HUES64 (cell line): ENCODE measurements around the gene IL22RA1.
A peak's percentile ranks its signal among the peaks of the same experiment; 100 is the strongest.

Experiments used
- H3K27ac ChIP-seq: 2 replicates; pipeline ENCODE4 v1.7.0; 2013; ENCODE audit warnings: low read depth, low read length, inconsistent platforms
- H3K27me3 ChIP-seq: 2 replicates; pipeline ENCODE4 v1.6.1; 2013; ENCODE audit warnings: mild to moderate bottlenecking, low read length; ENCODE audit not compliant: insufficient read depth
- H3K36me3 ChIP-seq: 2 replicates; pipeline ENCODE4 v1.6.1; 2013; ENCODE audit warnings: mild to moderate bottlenecking, low read length; ENCODE audit not compliant: insufficient read depth
- H3K4me1 ChIP-seq: 2 replicates; pipeline ENCODE4 v1.6.1; 2013; ENCODE audit warnings: mild to moderate bottlenecking, low read length, moderate library complexity; ENCODE audit not compliant: insufficient read depth
- H3K4me3 ChIP-seq: 2 replicates; pipeline ENCODE4 v1.5.1; 2013; ENCODE audit warnings: mild to moderate bottlenecking, low read length, moderate library complexity
- H3K9ac ChIP-seq: 2 replicates; pipeline ENCODE4 v1.6.1; 2013; ENCODE audit warnings: mild to moderate bottlenecking, low read depth, low read length
- H3K9me3 ChIP-seq: 2 replicates; pipeline ENCODE4 v1.6.1; 2013; ENCODE audit warnings: low read depth, low read length; ENCODE audit not compliant: insufficient read depth
- WGBS: fragments of 150-250, 120-280 bp; methylation state at CpG from one replicate; pipeline ENCODE4 v1.1.7; 2013; ENCODE audit warnings: missing lambda C conversion rate; 5-methylcytosine and 5-hydroxymethylcytosine counted together

The IL22RA1 gene

DNA sequence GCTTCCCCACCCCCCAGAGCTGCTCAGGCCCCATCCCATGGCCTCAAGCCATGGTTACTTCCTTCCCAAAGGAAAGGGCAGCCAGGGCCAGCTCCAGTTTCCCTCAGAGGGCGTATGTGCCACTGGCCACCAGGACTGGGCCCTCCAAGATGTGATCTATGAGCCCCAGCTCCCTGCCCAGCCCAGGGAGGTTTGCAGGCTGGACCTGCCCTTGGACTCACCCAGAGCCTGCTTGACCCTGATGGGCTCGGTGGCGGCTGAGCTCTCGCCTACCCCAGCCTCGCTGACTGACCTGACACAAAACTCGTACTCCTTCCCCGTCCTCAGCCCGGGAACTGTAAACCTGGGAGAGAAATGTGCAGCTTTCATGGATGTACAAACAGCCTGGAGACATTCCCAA lies 60.6 kb downstream of the IL22RA1 start:
- WGBS, result 91% methylated on average over 8 of the region's 8 CpGs
- peaks cover 5% of the 10 kb centered on the region; the same call in 1 of the 2 replicates for H3K4me1 ChIP-seq
- H3K27me3 ChIP-seq, result no peaks in the 10 kb centered on the region
- H3K9me3 ChIP-seq, result no peaks in the 10 kb centered on the region
- no peak overlapping the region for H3K27ac ChIP-seq
- H3K4me3 ChIP-seq, result no peak overlapping the region
- no peaks in the 10 kb centered on the region for H3K36me3 ChIP-seq
- H3K9ac ChIP-seq, result no peak overlapping the region

- no peaks in the 10 kb centered on the region for H3K27me3 ChIP-seq
- WGBS, result 95% methylated on average over 6 of the region's 6 CpGs
- peaks cover 5% of the 10 kb centered on the region; the same call in 1 of the 2 replicates for H3K4me1 ChIP-seq
- no peak overlapping the region for H3K27ac ChIP-seq
- H3K9me3 ChIP-seq, result no peaks in the 10 kb centered on the region
- H3K9ac ChIP-seq, result no peak overlapping the region
- H3K4me3 ChIP-seq, result no peak overlapping the region
- H3K36me3 ChIP-seq, result no peaks in the 10 kb centered on the region
Measured at GRCh38 chr1:24081190-24081589, 61.8 kb downstream of the IL22RA1 start.

GRCh38 chr1:24080131-24080530 lies 62.8 kb downstream of the IL22RA1 start:
- 84% methylated on average over 10 of the region's 10 CpGs for WGBS

DNA sequence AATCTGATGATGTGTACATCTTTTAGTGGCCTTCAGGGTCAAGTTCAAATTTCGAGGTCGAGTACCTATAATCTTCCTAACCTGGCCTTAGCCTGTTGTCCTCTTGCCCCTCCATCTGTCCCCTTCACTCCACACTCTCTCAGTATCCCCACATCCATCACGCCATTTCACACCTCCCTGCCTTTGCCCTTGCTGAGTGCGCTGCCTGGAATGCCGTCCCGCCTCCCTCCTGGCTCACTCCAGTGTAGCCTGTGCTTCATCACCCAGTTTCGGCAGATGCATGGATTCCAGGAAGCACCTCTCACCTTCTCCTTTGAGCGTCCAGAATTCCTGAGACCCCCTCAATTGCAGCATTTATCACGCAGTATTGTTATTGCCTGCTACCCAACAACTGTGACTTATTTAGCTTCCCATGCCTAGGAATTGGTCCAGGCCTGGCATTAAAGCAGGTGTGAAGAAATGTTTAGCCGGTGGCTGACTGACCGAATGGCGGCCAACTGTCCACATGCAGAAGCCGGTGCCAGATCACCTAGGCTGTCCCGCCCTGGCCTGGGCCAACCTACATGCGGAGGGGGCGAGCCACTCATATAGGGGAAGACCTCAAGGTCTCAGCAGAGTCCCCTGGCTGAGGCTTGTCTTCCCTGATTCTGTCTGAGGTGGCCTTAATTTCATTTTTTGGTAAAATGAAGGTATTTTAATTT lies 65.5 kb downstream of the IL22RA1 start:
- WGBS, result 90% methylated on average over 16 of the region's 16 CpGs
- no peaks in the 10 kb centered on the region for H3K27me3 ChIP-seq
- no peaks in the 10 kb centered on the region for H3K9me3 ChIP-seq
- H3K4me1 ChIP-seq, result peaks cover 5% of the 10 kb centered on the region; the same call in 1 of the 2 replicates
- H3K4me3 ChIP-seq, result no peak overlapping the region
- H3K36me3 ChIP-seq, result no peaks in the 10 kb centered on the region
- no peak overlapping the region for H3K9ac ChIP-seq
- no peak overlapping the region for H3K27ac ChIP-seq

More at GRCh38 chr1:24080131-24080530, 62.8 kb downstream of the IL22RA1 start:
- Histone ChIP-seq H3K4me1 (peaks cover 5% of the 10 kb centered on the region; the same call in 1 of the 2 replicates), H3K9ac (no peak overlapping the region), H3K9me3 (no peaks in the 10 kb centered on the region), H3K36me3 (no peaks in the 10 kb centered on the region), H3K27me3 (no peaks in the 10 kb centered on the region), H3K4me3 (no peak overlapping the region), H3K27ac (no peak overlapping the region)

- no peak overlapping the region for H3K27ac ChIP-seq
- H3K4me3 ChIP-seq, result no peak overlapping the region
- H3K36me3 ChIP-seq, result no peaks in the 10 kb centered on the region
- no peaks in the 10 kb centered on the region for H3K27me3 ChIP-seq
- no peak overlapping the region for H3K9ac ChIP-seq
- no peaks in the 10 kb centered on the region for H3K9me3 ChIP-seq
- 92% methylated on average over 8 of the region's 8 CpGs for WGBS
- peaks cover 10% of the 10 kb centered on the region for H3K4me1 ChIP-seq
Measured at GRCh38 chr1:24075946-24076345, 67.0 kb downstream of the IL22RA1 start.

- Histone ChIP-seq H3K4me3 (no peak overlapping the region), H3K27me3 (no peaks in the 10 kb centered on the region), H3K4me1 (peaks cover 10% of the 10 kb centered on the region), H3K36me3 (no peaks in the 10 kb centered on the region), H3K9ac (no peak overlapping the region), H3K9me3 (no peaks in the 10 kb centered on the region), H3K27ac (no peak overlapping the region)
- 91% methylated on average over 4 of the region's 4 CpGs for WGBS
Measured at GRCh38 chr1:24075590-24075854, 67.4 kb downstream of the IL22RA1 start.

DNA sequence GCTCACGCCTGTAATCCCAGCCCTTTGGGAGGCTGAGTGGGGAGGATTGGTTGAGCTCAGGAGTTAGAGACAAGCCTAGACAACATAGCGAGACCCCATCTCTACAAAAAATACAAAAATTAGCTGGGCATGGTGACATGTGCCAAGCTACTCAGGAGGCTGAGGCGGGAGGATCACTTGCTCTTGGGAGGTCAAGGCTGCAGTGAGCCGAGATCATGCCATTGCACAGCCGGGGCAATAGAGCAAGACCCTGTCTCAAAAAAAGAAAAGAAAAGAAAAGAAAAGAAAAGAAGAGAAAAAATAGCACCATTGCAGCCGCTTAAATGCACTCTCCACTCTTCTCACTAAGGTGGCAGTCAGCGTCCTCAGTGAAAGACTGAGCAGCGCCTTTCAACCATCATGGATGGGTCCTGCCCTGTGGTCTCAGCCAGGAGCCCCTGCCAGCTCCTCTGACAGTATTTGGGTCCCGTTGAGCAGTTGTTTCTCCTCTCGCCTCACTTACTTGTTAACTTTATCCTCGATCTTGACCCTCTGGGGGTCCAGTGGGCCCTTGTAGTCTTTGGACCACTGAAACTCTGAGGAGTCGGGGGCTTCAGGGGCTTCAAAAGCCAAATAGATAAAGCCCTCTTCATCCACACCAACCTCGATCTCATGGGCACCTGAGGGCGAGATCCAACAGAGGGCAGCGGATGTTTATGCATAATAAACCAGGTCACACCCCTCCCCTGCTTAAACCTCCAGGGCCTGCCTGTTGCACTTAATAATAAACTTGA lies 67.9 kb downstream of the IL22RA1 start:
- no peaks in the 10 kb centered on the region for H3K27me3 ChIP-seq
- peaks cover 10% of the 10 kb centered on the region for H3K4me1 ChIP-seq
- H3K9me3 ChIP-seq, result no peaks in the 10 kb centered on the region
- H3K27ac ChIP-seq, result no peak overlapping the region
- H3K9ac ChIP-seq, result no peak overlapping the region
- 89% methylated on average over 14 of the region's 15 CpGs for WGBS
- H3K4me3 ChIP-seq, result no peak overlapping the region
- H3K36me3 ChIP-seq, result no peaks in the 10 kb centered on the region

- Histone ChIP-seq H3K36me3 (no peaks in the 10 kb centered on the region), H3K9me3 (no peaks in the 10 kb centered on the region), H3K27me3 (no peaks in the 10 kb centered on the region), H3K4me1 (peaks cover 10% of the 10 kb centered on the region), H3K27ac (no peak overlapping the region), H3K4me3 (no peak overlapping the region), H3K9ac (no peak overlapping the region)
- 95% methylated on average over 5 of the region's 5 CpGs for WGBS
Measured at GRCh38 chr1:24074196-24074595, 68.7 kb downstream of the IL22RA1 start.

DNA sequence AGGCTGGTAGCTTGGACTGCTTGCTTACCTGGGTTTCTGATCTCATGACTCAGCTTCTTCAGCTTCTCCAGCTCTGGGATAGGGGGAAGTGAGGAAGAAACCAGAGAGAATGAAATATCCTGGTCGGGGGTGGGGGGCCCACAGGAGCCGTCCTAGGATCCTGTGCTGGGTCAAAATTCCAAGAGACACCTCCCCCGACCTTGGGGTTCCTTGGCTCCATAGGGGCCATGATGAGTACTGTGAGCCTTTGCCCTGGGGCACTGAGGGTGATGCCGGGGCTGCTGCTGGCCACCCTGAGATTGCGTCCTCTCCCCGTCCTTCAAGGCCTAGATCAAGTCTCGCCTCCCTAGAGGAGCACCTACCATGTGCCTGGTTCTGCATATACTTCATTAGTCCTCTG lies 71.0 kb downstream of the IL22RA1 start:
- H3K4me3 ChIP-seq, result no peak overlapping the region
- no peaks in the 10 kb centered on the region for H3K9me3 ChIP-seq
- no peak overlapping the region for H3K9ac ChIP-seq
- no peak overlapping the region for H3K27ac ChIP-seq
- peaks cover 5% of the 10 kb centered on the region; the same call in 1 of the 2 replicates for H3K4me1 ChIP-seq
- no peaks in the 10 kb centered on the region for H3K36me3 ChIP-seq
- WGBS, result 86% methylated on average over 7 of the region's 7 CpGs
- no peaks in the 10 kb centered on the region for H3K27me3 ChIP-seq

GRCh38 chr1:24070821-24071393 lies 72.0 kb downstream of the IL22RA1 start:
- Histone ChIP-seq H3K9me3 (no peaks in the 10 kb centered on the region), H3K27ac (no peak overlapping the region), H3K9ac (no peak overlapping the region), H3K36me3 (no peaks in the 10 kb centered on the region), H3K4me3 (peak overlapping the region; percentile 38), H3K4me1 (peaks cover 5% of the 10 kb centered on the region; the same call in 1 of the 2 replicates), H3K27me3 (no peaks in the 10 kb centered on the region)
- 34% methylated on average over 15 of the region's 15 CpGs for WGBS

GRCh38 chr1:24069817-24070216 lies 73.1 kb downstream of the IL22RA1 start:
- Histone ChIP-seq H3K27me3 (no peaks in the 10 kb centered on the region), H3K4me3 (no peak overlapping the region)
- 79% methylated on average over 6 of the region's 7 CpGs for WGBS

More at GRCh38 chr1:24069817-24070216, 73.1 kb downstream of the IL22RA1 start:
- Histone ChIP-seq H3K4me1 (peaks cover 5% of the 10 kb centered on the region; the same call in 1 of the 2 replicates), H3K27ac (no peak overlapping the region), H3K9ac (no peak overlapping the region), H3K36me3 (no peaks in the 10 kb centered on the region), H3K9me3 (no peaks in the 10 kb centered on the region)
